Neural cell (in vitro differentiated cells): ENCODE data around the gene SLC26A3.

Experiments used
- CTCF ChIP-seq: fragments of 450-650 bp; IDR thresholded peaks from 2 replicates; pipeline ENCODE4 v1.5.1; 2014; ENCODE audit warnings: antibody characterized with exemption, mild to moderate bottlenecking, moderate library complexity; ENCODE audit not compliant: poor library complexity, severe bottlenecking
- EP300 ChIP-seq: fragments of 450-650 bp; conservative IDR thresholded peaks from 2 replicates; pipeline ENCODE4 v1.6.1; 2014; ENCODE audit warnings: antibody characterized with exemption, mild to moderate bottlenecking, moderate library complexity; ENCODE audit not compliant: poor library complexity, severe bottlenecking
- POLR2AphosphoS5 ChIP-seq: IDR thresholded peaks from 2 replicates; pipeline ENCODE4 v1.6.1; 2012
- REST ChIP-seq: IDR thresholded peaks from 2 replicates; pipeline ENCODE4 v1.6.1; 2012; ENCODE audit warnings: borderline replicate concordance
- SMC3 ChIP-seq: fragments of 450-650 bp; conservative IDR thresholded peaks from 2 replicates; pipeline ENCODE4 v1.6.1; 2014; ENCODE audit warnings: antibody characterized with exemption, mild to moderate bottlenecking, moderate library complexity; ENCODE audit not compliant: poor library complexity
- TAF1 ChIP-seq: IDR thresholded peaks from 2 replicates; pipeline ENCODE4 v1.6.1; 2012; ENCODE audit warnings: low read depth

GRCh38 chr7:107715531-107715930, 87.5 kb downstream of the SLC26A3 start:
- TF ChIP-seq CTCF, result no peak
- no peak for TF ChIP-seq REST
- no peak for TF ChIP-seq POLR2AphosphoS5
- no peak for TF ChIP-seq EP300
- TF ChIP-seq TAF1, result no peak
- no peak for TF ChIP-seq SMC3
